NB4 (cell line): Measurements from ENCODE around the gene CGRRF1.

Experiments used
- CTCF ChIP-seq: IDR thresholded peaks from one replicate; pipeline ENCODE4 v1.5.1; 2012; ENCODE audit warnings: low read depth, low read length
- POLR2A ChIP-seq: IDR thresholded peaks from 2 replicates; pipeline ENCODE4 v1.6.1; 2011; ENCODE audit warnings: mild to moderate bottlenecking; ENCODE audit not compliant: insufficient read length; ENCODE audit errors: extremely low read depth

- TF ChIP-seq POLR2A, result no peak
- no peak for TF ChIP-seq CTCF
Measured at GRCh38 chr14:54516709-54517108, 7.0 kb downstream of the CGRRF1 start.
